PC-3 (cell line): ENCODE measurements around the gene YY1. TPM values are rescaled to one million over a fixed set of nuclear protein-coding genes. Genes with fewer than 3 reads are reported as not detected.

ENCODE experiments used
- ATAC-seq: fragments of 200-7000 bp; cut with Tn5 transposase; 2 replicates; pipeline ENCODE4 v1.9.1; 2020; ENCODE audit warnings: mild to moderate bottlenecking, moderate library complexity
- BruUV-seq: library from RNA; stranded (reverse); fragments of 400-500 nt; replicated peaks from 2 replicates; lab custom pipeline; 2021; lab: Mats Ljungman, UMichigan
- CTCF ChIA-PET: fragments of 300-600 bp; sonication (Branson Sonifier 250); formaldehyde crosslinking; loops from one replicate; lab custom pipeline; 2022; ENCODE audit warnings: antibody characterized with exemption; lab: Charles Lee
- POLR2A ChIA-PET: fragments of 300-600 bp; sonication (Branson Sonifier 250); formaldehyde crosslinking; loops from one replicate; lab custom pipeline; 2022; ENCODE audit warnings: antibody characterized with exemption; ENCODE audit not compliant: unreplicated experiment; lab: Charles Lee
- DNase-seq: peaks from one replicate; pipeline ENCODE4 v3.0.0-alpha.2; 2015
- H2AFZ ChIP-seq: fragments of 300-600 bp; sonication (generic); 2 replicates; pipeline ENCODE4 v1.6.0; 2016; ENCODE audit warnings: antibody characterized with exemption, low read length
- H3F3A ChIP-seq: fragments of 300-600 bp; sonication (generic); one replicate; pipeline ENCODE4 v1.6.0; 2017; ENCODE audit warnings: antibody characterized with exemption, low read length, control low read depth, mild to moderate bottlenecking; ENCODE audit not compliant: unreplicated experiment
- H3K27ac ChIP-seq: fragments of 300-600 bp; sonication (generic); 2 replicates; pipeline ENCODE4 v1.5.1; 2016; ENCODE audit warnings: mild to moderate bottlenecking, low read length
- H3K27me3 ChIP-seq: fragments of 300-600 bp; sonication (generic); 2 replicates; pipeline ENCODE4 v1.6.1; 2016; ENCODE audit warnings: low read length, mixed read lengths
- H3K36me3 ChIP-seq: fragments of 300-600 bp; sonication (generic); 2 replicates; pipeline ENCODE4 v1.6.1; 2016; ENCODE audit warnings: low read depth, mixed run types, low read length, mixed read lengths
- H3K4me1 ChIP-seq: fragments of 300-600 bp; sonication (generic); 2 replicates; pipeline ENCODE4 v1.5.1; 2016; ENCODE audit warnings: low read length; ENCODE audit not compliant: insufficient read depth
- H3K4me2 ChIP-seq: fragments of 300-600 bp; sonication (generic); 2 replicates; pipeline ENCODE4 v1.6.0; 2016; ENCODE audit warnings: low read length
- H3K4me3 ChIP-seq: fragments of 300-600 bp; sonication (generic); 2 replicates; pipeline ENCODE4 v1.5.1; 2016; ENCODE audit warnings: mild to moderate bottlenecking, low read length, mixed read lengths
- H3K79me2 ChIP-seq: fragments of 300-600 bp; sonication (generic); 2 replicates; pipeline ENCODE4 v1.6.1; 2017; ENCODE audit warnings: low read length, mixed read lengths
- H3K9ac ChIP-seq: fragments of 300-600 bp; sonication (generic); 2 replicates; pipeline ENCODE4 v1.6.0; 2016; ENCODE audit warnings: mild to moderate bottlenecking, low read length
- H3K9me2 ChIP-seq: fragments of 300-600 bp; sonication (generic); replicated peaks from 2 replicates; pipeline ENCODE4 v1.6.1; 2016; ENCODE audit warnings: mixed run types, low read length, mixed read lengths
- H3K9me3 ChIP-seq: fragments of 300-600 bp; sonication (generic); 2 replicates; pipeline ENCODE4 v1.6.1; 2016; ENCODE audit warnings: low read length, mixed read lengths
- H4K20me1 ChIP-seq: fragments of 300-600 bp; sonication (generic); 2 replicates; pipeline ENCODE4 v1.6.1; 2016; ENCODE audit warnings: low read length, mixed read lengths
- CTCF ChIP-seq: fragments of 300-600 bp; sonication (generic); conservative IDR thresholded peaks from 2 replicates; pipeline ENCODE4 v1.5.1; 2017; ENCODE audit warnings: antibody characterized with exemption, low read depth, mild to moderate bottlenecking, low read length
- EZH2 ChIP-seq: fragments of 300-600 bp; sonication (generic); IDR thresholded peaks from one replicate; pipeline ENCODE4 v1.6.1; 2017; ENCODE audit warnings: antibody characterized with exemption, mild to moderate bottlenecking, low read length; ENCODE audit not compliant: unreplicated experiment
- EZH2phosphoT487 ChIP-seq: fragments of 300-600 bp; sonication (generic); IDR thresholded peaks from 2 replicates; pipeline ENCODE4 v1.6.1; 2018; ENCODE audit warnings: mild to moderate bottlenecking, antibody characterized with exemption, low read length, borderline replicate concordance
- intact Hi-C: fragments of 100-400 bp; cut with micrococcal nuclease; formaldehyde crosslinking; loops from 2 replicates; pipeline ENCODE4 v1.9.0; 2023
- total RNA-seq: library from RNA; depleted of rRNA; stranded (reverse); fragments of >200 nt; gene quantifications from 2 replicates; pipeline ENCODE4 v1.2.3, GENCODE V29; 2014

YY1 gene
- total RNA-seq, 1 experiment from 2014 or later, result 64.1 TPM

DNA sequence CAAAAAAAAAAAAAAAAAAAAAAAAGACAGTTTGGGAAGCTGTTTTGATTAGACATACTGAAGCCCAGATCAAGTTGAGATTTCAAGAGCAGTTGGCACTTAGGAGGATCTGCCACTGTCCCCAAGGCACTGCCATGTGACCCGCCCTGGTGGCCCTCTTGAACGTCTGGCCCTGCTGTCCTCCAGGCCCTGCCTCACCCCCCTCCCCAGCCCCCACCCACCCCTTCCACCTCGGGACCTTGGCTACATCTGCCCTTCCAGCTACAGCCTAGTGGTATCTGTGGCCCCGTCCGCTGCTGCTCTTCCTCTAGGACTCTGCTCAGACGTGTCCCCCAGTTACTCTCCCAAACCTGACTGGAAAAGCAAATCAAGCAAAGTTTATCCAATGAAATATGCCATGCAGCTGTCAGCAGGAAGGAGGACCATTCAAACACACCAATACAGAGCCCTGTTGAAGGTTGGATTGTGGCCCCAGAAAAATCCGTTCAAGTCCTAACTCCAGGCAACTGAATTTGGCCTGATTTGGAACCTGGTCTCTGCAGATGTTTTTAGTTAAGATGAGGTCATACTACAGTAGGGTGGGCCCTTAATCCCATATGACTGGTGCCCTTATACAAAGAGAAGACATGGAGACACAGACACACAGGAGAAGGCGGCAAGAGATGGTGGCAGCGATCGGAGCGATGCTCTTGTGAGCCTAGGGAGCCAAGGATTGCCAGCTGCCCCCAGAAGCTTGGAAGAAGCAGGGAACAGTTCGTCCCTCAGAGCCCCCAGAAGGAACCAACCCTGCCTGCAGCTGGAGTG, 49.6 kb downstream of the YY1 start:
- Histone ChIP-seq H4K20me1 (no peaks in the 10 kb centered on the region), H3K79me2 (no peaks in the 10 kb centered on the region), H3K4me2 (no peak overlapping the region), H3F3A (no peaks in the 10 kb centered on the region), H3K9me2 (no peaks in the 10 kb centered on the region), H2AFZ (no peak overlapping the region), H3K4me3 (no peak overlapping the region), H3K4me1 (0 out of 2 replicates have a peak, but pooled peaks cover 3% of the 10 kb centered on the region), H3K27ac (no peak overlapping the region), H3K9ac (no peak overlapping the region), H3K9me3 (no peaks in the 10 kb centered on the region), H3K36me3 (no peaks in the 10 kb centered on the region), H3K27me3 (no peaks in the 10 kb centered on the region)
- no TSS peak for BruUV-seq
- ATAC-seq (no peak), DNase-seq (no peak)
- intact Hi-C loops, result no loop called here
- no peak for TF ChIP-seq EZH2
- TF ChIP-seq EZH2phosphoT487, result no peak
- TF ChIP-seq CTCF, result no peak
- CTCF ChIA-PET, result interaction anchor here (0.6 to 0.7 kb wide), 2 partner anchors 25 to 95 kb away, joined by 3 to 4 read pairs; no protein-coding TSS in a partner anchor
- POLR2A ChIA-PET, result no interaction called here

DNA sequence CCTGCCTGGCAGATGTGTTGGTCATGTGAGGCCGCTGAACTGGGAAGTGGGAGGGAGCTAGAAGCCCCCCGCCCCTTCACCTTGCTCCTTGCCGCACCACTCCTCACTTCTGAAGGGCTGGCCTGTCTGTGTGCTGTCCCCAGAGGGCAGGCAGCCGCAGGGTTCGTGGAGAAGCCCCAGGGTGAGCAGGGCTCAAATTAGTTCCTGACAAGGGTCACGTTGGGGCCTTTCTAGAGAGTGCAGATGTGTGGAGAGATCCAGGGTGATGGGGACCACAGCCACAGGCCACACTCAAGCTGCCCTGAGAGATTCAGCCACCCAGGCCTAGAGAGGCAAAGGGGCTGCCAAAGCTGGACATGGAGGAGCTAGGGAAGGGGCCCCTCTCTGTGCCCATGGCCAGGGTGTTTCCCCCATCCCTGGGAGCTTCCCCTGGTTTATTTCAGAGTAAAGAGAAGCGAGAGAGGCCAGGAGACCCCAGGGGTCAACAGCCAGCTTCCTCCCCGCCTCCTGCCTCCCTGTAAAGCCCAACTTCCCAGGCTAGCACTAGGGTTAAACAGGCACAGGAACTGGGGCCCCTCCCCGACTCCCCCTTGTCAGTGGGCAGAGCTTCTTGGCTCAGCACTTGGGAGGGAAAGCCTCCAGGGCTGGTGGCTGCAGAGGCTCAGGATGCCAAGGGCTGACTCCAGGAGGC, 51.1 kb downstream of the YY1 start:
- intact Hi-C loops, result no loop called here
- H3K4me2 ChIP-seq, result no peak overlapping the region
- POLR2A ChIA-PET, result no interaction called here
- CTCF ChIA-PET, result no interaction called here
- BruUV-seq, result no TSS peak
- ATAC-seq (no peak), DNase-seq (no peak)
- H3K27ac ChIP-seq, result no peak overlapping the region
- H3K4me3 ChIP-seq, result no peak overlapping the region
- H3K9me3 ChIP-seq, result no peaks in the 10 kb centered on the region
- no peaks in the 10 kb centered on the region for H4K20me1 ChIP-seq
- H2AFZ ChIP-seq, result no peak overlapping the region
- H3K27me3 ChIP-seq, result no peaks in the 10 kb centered on the region
- TF ChIP-seq EZH2phosphoT487 (no peak), EZH2 (no peak), CTCF (no peak)
- no peaks in the 10 kb centered on the region for H3K36me3 ChIP-seq
- no peaks in the 10 kb centered on the region for H3K79me2 ChIP-seq
- no peaks in the 10 kb centered on the region for H3K9me2 ChIP-seq
- H3K4me1 ChIP-seq, result 0 out of 2 replicates have a peak, but pooled peaks cover 3% of the 10 kb centered on the region
- no peaks in the 10 kb centered on the region for H3F3A ChIP-seq
- no peak overlapping the region for H3K9ac ChIP-seq
